ENCODE data around the gene NPBWR2.

Gene NPBWR2

GRCh38 chr20:64108731-64109681 is 1.6 kb upstream of the NPBWR2 start (continued):
- TF ChIP-seq ZNF335 (tag by site-specific recombination; conservative IDR thresholded peaks at IDR 0.05) (peak; percentile 38; the same call in 1 of the 2 replicates), PBX3 (CRISPR knock-in tag; IDR thresholded peaks at IDR 0.05) (no peak), ZBTB6 (tag by site-specific recombination; IDR thresholded peaks at IDR 0.05) (no peak), ELK4 (IDR thresholded peaks at IDR 0.05; ENCODE audit: borderline replicate concordance, low read depth, low read length) (no peak), ZIC2 (tag by site-specific recombination; IDR thresholded peaks at IDR 0.05) (peak; percentile 92), ZFHX2 (tag by site-specific recombination; conservative IDR thresholded peaks at IDR 0.05) (peak; percentile 63), GFI1B (tag by site-specific recombination; IDR thresholded peaks at IDR 0.05) (no peak), AEBP2 (tag by site-specific recombination; IDR thresholded peaks at IDR 0.05; ENCODE audit: borderline replicate concordance) (no peak), KLF7 (tag by site-specific recombination; IDR thresholded peaks at IDR 0.05; ENCODE audit: borderline replicate concordance) (no peak), GLIS2 (tag by site-specific recombination; IDR thresholded peaks at IDR 0.05) (peak; percentile 76), ZNF768 (tag by site-specific recombination; IDR thresholded peaks at IDR 0.05) (no peak)

GRCh38 chr20:64107736-64108457 is 532 bp upstream of the NPBWR2 start:
- H3K27ac ChIP-seq (ENCODE audit: extremely low read depth, low read depth, low read length) = no peak overlapping the region
- H3K9me3 ChIP-seq (ENCODE audit: control insufficient read depth, insufficient read depth, low read depth, low read length) = no peaks in the 10 kb centered on the region
- H3K4me3 ChIP-seq (ENCODE audit: low read depth, low read length) = no peak overlapping the region
- H3K4me1 ChIP-seq (ENCODE audit: control insufficient read depth, insufficient read depth, low read length) = no peaks in the 10 kb centered on the region
- POLR2A ChIA-PET = no interaction called here
- TF ChIP-seq ZNF146 (tag by site-specific recombination; IDR thresholded peaks at IDR 0.05) (no peak), ZBTB26 (tag by site-specific recombination; optimal IDR thresholded peaks at IDR 0.05) (peak; percentile 11), GLIS2 (tag by site-specific recombination; IDR thresholded peaks at IDR 0.05) (0 out of 2 replicates have a peak, but pooled peaks have one; percentile 29), ZFHX2 (tag by site-specific recombination; conservative IDR thresholded peaks at IDR 0.05) (0 out of 2 replicates have a peak, but pooled peaks have one; percentile 38)
- CTCF ChIA-PET = interaction anchor here (1.5 to 2.8 kb wide), 2 partner anchors 13 to 16 kb away, joined by 3 to 15 read pairs; no protein-coding TSS in a partner anchor
- no peaks in the 10 kb centered on the region for H3K36me3 ChIP-seq (ENCODE audit: control insufficient read depth in 2 of 2, insufficient read depth in 1 of 2, low read length in 2 of 2)
